Posterior cingulate gyrus (tissue), 11 donors: ENCODE measurements around the gene DENND2D.
"Not testable (repeated sequence)": the region's sequence is repeated elsewhere in the genome, so short reads cannot be mapped to it uniquely, and the experiment has no call there.

Experiments used
- DNase-seq, 10 donors: peaks; one replicate each; pipeline versions ENCODE4 v3.0.0 to v3.0.0-alpha.2; 2020 to 2021; ENCODE audit warnings: mixed read lengths in 3 of 10
- intact Hi-C: fragments of 100-400 bp; cut with DNase I; formaldehyde crosslinking; loops from one replicate; pipeline ENCODE4 v1.15.1; 2023

Gene DENND2D

GRCh38 chr1:111222308-111223125 is 22.1 kb upstream of the DENND2D start:
- intact Hi-C loops, result loop anchor here (1.0 kb wide), 1 partner anchor 177 kb away; no protein-coding TSS in a partner anchor
- DNase-seq, result peak in 9 of 10 donors; percentile 48 to 97 (median 82)

- intact Hi-C loops, result no loop called here
- no peak for DNase-seq
Measured at GRCh38 chr1:111221633-111222291, 21.3 kb upstream of the DENND2D start.

GRCh38 chr1:111221276-111221632 is 20.8 kb upstream of the DENND2D start:
- intact Hi-C loops, result no loop called here
- no peak for DNase-seq

- DNase-seq, result no peak
- intact Hi-C loops, result no loop called here
Measured at GRCh38 chr1:111220302-111220890, 19.9 kb upstream of the DENND2D start.

- intact Hi-C loops, result no loop called here
- peak in 2 of 10 donors; percentile 21 to 84 for DNase-seq
Measured at GRCh38 chr1:111219557-111220286, 19.3 kb upstream of the DENND2D start.

GRCh38 chr1:111218701-111219556 is 18.5 kb upstream of the DENND2D start:
- no peak for DNase-seq
- intact Hi-C loops, result no loop called here

GRCh38 chr1:111217183-111217910 is 16.9 kb upstream of the DENND2D start:
- intact Hi-C loops, result no loop called here
- DNase-seq, result no peak

- DNase-seq, result no peak
Measured at GRCh38 chr1:111216751-111217150, 16.3 kb upstream of the DENND2D start.

GRCh38 chr1:111215285-111215684 is 14.8 kb upstream of the DENND2D start:
- DNase-seq, intact Hi-C loops: not testable (repeated sequence)

More at GRCh38 chr1:111216751-111217150, 16.3 kb upstream of the DENND2D start:
- intact Hi-C loops, result no loop called here

GRCh38 chr1:111214884-111215283 is 14.4 kb upstream of the DENND2D start:
- DNase-seq, result no peak
- intact Hi-C loops, result no loop called here

GRCh38 chr1:111214074-111214801 is 13.8 kb upstream of the DENND2D start:
- no peak for DNase-seq
- intact Hi-C loops, result no loop called here

GRCh38 chr1:111213412-111213811 is 13.0 kb upstream of the DENND2D start:
- no peak for DNase-seq
- intact Hi-C loops, result no loop called here

- DNase-seq, result no peak
- intact Hi-C loops, result no loop called here
Measured at GRCh38 chr1:111212634-111213335, 12.3 kb upstream of the DENND2D start.

GRCh38 chr1:111211921-111212320 is 11.5 kb upstream of the DENND2D start:
- intact Hi-C loops, result no loop called here
- DNase-seq, result no peak

- intact Hi-C loops, result no loop called here
- no peak for DNase-seq
Measured at GRCh38 chr1:111209622-111210021, 9.2 kb upstream of the DENND2D start.

- intact Hi-C loops, result no loop called here
- no peak for DNase-seq
Measured at GRCh38 chr1:111208921-111209320, 8.5 kb upstream of the DENND2D start.

- intact Hi-C loops, result no loop called here
- DNase-seq, result no peak
Measured at GRCh38 chr1:111205714-111206050, 5.2 kb upstream of the DENND2D start.
